GM20431 (cell line): Measurements from ENCODE around the gene SPDYE4.
"Not testable (repeated sequence)": the region's sequence is repeated elsewhere in the genome, so short reads cannot be mapped to it uniquely, and the experiment has no call there.

Experiments used
- in situ Hi-C: fragments of 300-500 bp; cut with MseI, MboI; formaldehyde crosslinking; loops from one replicate; pipeline ENCODE4 v1.15.0; 2020; ENCODE audit warnings: low sequenced_read_pairs; ENCODE audit not compliant: unreplicated experiment

Gene SPDYE4, protein sequence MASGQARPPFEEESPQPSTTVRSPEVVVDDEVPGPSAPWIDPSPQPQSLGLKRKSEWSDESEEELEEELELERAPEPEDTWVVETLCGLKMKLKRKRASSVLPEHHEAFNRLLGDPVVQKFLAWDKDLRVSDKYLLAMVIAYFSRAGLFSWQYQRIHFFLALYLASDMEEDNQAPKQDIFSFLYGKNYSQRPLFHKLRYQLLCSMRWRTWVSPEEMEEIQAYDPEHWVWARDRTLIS

DNA sequence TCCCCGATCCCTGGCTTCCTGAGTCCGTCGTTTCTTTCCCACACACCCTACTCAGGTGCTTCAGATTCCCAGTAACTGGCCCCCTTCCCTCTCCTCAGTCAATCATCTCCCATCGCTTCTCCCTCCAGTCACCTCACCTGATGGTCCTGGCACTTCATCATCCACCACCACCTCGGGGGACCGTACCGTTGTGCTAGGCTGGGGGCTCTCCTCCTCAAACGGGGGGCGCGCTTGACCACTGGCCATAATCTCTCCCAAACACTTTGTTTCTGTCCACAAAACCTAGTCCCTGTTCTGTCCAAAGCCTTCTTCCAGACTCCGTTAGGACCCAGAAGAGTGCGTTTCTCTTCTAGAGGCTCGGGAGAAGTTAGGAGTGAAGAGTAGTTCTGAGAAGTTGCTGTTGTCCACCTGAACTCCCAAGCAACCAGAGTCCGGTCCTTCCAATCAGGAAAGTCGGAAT is at the start of gene SPDYE4:
Gene SPDYE4 (minus strand): TSS at position 410 of the 460 bp plus-strand sequence. CDS start 164 bp downstream, at position 246.
- in situ Hi-C loops: no loop called here

DNA sequence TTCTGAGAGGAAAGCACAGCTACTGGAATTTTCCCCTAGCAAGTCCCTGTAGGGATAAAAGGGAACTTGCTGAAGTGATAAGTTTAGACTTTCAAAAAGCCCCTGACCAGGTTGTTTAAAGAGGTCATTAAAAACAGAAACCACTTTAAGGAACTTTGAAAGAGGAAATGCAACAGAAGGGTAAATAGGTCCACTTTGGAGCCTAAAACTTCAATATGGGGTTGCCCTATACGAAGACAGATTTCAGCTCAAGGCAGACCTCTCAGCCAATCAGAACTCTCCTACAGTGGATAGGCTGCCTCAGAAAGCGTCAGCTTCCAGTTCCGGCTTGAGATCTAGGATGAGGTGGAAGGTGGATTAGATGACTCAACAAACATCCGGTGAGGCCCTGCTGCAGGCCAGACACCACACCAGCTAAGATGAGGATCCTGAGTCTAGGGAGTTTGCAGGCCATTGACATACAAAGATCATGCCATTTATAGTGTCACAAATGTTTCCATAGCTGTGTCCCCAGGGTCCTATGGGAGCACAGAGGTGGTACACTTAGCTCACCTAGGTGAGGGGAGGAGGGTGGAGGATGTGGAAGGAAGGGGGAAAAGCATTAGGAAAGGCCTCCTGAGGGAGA is 48.7 kb upstream of the SPDYE4 start:
- in situ Hi-C loops: no loop called here

DNA sequence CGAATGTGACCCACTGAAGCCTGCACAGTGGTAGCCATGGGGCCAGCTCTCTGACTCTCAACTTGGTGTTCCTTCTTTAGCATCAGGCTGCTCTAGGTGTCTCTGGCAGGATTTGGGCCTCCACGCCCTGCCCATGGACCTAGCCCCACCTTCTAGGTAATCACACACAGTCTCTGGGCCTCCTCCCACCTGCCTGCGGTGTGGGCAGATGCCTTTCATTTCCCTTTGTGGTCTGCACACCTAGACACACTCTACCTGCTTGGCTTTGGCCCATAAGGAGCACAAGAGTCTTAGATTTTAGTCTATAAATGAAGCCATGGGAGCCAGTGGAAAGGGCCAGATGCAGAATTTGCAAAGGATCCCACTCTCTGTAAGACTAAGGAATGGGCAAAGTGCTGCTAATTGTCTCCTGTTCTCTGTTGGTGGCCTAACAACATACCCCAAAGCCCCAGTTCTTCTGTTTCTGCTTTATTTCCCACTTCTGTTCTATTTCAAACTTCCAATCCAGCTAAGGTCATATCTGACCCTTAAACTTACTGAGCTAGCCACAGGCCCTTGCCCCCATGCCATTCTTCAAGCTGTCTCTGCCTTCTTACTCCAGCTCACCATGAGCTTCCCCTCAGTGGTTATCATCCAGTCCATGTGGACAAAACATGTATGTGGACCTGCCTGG is 48.0 kb upstream of the SPDYE4 start:
- in situ Hi-C loops: no loop called here

DNA sequence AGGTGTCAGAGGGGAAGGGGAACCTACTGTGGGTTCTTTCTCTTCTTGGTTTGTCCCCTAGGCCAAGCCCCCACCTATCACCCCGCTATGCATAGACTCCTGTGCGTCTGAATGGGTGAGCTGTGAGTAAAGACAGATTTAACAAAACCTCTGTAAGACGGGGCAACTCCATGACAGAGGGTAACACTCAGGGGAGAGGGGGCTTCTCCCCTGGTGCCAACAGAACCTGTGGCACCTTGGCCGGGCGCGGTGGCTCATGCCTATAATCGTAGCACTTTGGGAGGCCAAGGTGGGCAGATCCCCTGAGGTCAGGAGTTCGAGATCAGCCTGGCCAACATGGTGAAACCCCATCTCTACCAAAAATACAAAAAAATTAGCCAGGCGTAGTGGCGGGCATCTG is 47.0 kb upstream of the SPDYE4 start:
- in situ Hi-C loops: not testable (repeated sequence)

DNA sequence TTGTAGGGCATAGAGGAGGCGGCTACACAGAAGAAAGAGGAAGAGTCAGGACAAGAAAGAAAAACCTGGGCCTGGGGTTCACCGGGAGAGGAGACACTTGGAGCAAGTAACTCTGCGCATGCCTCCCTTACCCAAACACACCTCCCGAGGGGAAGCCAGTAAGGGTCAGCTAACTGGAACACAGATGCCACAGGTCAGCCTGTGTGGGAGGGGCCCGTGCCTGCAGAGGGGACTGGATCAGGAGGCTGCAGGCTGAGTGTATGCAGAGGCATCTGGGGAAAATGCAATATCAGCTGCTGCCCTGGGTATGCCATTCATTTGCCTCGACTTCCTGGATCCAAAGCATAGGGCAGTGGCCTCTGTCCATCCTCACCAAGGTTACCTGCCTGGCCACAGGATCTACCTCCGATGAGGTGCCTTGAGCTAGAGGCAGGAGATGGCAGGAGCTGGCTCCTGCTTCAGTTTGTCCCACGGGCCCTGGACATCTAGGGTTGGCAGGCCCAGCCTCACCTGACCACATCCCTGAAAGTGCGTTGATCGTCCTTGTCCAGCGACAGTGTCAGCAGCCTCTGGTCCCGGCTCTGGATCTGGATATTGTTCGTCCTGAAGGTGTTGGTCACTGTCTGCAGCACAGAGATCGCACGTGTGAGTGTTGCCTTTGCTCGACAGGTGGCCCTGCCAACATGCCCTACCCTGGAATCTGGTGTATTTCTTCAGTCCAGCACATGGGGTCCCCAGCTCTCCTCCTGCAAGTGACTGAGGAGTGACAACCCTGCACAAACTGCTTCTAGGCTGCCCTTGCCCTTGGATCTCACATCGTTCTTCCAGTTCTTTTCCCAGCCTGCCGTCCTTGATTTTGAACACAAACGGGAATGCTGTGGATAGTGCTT is 45.4 kb upstream of the SPDYE4 start:
- in situ Hi-C loops: no loop called here

DNA sequence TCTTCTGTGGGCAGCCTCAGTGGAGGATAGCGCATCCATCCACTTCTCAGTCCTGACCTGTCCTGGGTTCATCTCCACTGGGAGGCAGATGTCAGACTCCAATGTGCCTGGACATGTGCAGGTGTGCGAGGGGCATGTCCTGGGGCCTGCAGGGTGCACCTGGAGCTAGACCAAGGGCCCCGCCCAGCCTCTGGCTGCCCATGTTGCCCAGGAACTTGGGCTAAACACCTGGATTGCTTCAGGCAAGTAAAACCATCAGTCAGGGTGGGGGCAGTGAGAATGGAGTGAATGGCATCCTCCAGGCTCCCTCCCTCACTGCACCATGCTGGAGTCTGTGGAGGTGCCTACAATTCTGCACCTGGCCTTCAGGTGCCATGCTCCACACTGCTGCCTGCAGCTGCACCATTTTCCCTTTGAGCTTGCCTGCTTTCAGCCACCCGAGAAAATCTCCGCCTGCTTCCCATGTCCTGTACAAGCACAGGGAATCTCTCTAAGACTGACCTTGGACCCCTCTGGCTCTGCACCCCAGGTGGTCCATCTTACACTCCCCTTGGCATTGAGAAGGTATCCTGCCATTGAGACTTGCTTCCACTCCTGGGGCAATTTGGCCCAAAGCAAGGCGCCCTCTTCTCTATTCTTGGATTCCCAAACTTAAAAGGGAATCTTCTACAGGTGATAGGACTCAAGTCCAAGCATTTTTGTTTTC is 42.9 kb upstream of the SPDYE4 start:
- in situ Hi-C loops: no loop called here

DNA sequence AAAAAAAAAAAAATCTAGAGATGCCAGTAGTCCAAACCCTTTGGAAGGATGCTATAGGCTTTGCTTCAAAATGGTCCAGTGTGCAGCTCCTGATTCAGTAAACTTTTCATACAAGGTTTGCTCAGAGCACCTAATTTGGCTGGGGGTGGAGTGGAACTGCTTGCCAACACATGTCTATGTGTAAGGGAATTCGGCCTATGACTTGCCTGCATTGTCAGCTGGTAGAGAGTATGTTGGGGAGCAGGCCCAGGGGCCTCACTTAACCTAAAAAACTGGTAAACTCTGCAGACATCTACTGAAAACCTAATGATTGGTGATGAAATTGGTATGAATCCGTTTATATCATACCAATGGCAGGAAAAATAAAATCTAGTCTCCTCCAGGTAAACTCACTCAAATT is 42.3 kb upstream of the SPDYE4 start:
- in situ Hi-C loops: no loop called here

DNA sequence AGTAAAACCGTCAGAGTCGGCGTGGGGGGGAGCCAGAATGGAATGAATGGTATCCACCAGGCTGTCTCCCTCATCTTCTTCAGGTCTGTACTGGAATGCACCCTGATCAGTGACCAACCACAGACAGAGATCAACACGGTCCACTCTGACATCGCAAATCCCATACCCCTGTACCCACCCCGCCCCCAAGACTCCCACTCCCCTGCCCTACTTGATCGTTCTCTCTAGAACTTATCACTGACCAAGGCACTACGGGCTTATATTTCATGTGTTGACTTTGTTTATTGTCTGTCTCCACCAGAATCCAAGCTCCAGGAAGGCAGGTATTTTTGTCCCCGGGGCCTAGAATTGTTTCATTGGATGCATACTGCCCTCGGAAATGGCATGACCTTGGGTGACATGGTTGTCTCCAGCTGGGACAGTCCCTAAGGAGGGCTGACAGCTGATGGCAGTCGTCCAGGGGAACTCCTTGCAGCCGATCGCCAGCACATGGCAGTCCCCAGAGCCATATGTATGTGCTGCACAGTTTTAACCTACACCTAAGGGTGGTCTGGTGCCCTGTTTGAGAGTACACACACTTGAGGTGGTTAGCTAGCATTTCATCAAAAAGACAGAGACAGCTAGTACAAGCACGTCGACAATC is 41.3 kb upstream of the SPDYE4 start:
- in situ Hi-C loops: no loop called here

DNA sequence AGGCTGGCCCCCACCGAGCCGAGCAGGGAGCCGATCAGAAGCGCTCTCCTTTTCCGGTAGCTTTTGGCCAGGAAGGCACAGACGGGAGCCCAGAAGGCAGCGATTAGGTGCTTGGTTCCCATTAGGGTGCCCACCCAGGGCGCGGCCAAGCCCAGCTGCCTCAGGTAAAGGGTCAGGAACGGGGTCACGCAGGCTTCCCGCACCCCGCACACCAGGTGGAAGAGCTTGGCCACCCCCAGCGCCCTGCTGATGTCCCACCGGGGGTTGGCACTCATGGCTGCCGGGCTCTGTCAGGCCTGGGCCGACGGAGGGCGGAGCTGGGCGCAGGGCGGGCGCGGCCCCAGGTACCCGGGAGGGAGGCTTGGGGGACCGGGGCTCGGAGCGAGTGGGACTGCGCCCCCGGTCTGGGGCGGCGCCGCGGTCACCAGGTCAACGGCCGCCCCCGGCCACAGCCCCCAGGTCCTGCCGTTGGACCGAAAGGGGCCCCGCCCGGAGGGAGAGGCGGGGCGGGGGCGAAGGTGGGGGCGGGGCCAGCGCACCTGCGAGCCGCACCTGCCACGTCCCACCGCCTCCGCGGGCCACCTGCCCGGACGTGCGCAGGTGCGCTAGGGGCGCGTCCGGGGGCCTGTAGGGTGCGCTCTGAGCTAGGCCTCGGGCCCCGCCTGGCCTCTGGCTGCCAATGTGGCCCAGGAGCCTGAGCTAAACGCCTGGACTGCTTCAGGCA is 40.7 kb upstream of the SPDYE4 start, which contains the start of gene MFSD6L:
Gene MFSD6L (minus strand): TSS at position 520 of the 724 bp plus-strand sequence. CDS start 245 bp downstream, at position 275.
- in situ Hi-C loops: no loop called here

DNA sequence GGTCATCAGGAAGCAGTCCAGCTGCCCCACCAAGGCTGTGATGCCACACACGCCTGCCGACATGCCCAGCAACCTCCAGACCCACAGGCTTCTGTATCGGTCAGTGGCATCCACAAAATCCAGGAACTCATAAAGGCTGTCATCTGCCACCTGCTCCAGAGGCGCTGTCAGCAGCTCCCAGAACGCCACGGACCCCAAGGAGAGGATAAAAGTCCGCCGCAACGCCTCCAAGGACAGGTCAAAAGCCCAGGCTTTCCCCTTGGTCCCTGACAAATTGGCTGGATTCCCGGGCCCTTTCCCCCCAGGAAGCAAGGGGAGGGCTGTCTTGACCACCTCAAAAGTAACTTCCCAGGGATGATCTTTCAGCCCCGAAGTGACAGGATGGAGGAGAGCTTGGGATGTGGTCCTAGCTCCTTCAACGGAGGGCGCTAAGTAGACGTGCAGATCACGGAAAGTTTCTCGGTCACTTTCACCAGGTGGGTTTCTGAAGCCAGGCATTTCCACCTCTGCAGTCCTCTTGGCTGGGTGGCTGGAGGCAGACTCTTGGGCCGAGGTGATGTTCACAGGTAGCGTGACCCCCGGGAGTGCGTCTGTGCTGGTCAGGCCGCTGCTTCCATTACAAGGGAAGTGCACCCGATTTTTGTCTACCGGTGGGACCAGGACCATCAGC is 40.0 kb upstream of the SPDYE4 start:
- in situ Hi-C loops: no loop called here

DNA sequence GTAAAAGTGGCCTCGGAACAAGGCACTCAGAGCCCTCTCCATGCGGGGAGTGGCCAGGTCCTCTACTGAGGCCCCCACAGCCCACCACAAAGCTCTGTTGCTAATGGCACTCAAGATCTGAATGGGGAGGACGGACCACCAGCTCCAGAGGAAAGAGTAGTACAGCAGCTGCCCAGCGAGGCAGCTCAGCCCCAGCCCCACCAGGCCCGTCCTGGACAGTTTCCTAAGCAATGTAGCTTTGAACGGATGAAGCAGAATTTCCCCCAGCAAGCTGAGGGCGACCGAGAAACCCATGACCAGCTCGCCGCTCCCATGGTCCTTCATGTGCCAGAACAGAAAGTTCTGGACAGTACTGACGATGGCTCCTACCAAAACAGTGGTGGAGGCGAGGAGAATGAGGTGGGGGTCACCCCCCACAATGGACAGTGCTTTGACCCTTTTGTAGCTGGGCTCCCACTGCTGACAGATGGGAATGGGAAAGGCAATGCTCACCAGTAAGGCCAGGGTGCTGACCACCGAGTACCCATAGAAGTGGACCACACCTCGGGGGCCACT is 39.4 kb upstream of the SPDYE4 start:
- in situ Hi-C loops: no loop called here

DNA sequence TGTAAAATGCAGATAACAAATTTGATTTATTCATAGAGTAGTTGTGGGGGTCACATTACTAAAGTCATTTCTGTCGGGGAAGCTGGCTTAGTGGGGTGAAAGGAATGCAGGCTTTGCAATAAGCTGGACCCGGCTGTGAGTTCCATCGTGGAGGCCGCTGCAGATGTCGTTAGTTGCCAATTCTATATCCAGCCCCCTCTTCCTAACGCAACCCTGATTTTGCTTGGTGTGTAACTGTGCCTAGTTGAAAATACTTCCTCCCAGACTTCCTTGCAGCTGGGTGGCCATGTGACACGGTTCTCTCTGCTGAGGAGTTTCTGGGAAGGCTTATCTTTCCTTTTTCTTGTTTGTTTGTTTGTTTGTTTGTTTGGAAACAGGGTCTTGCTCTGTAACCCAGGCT is 36.3 kb upstream of the SPDYE4 start:
- in situ Hi-C loops: no loop called here

DNA sequence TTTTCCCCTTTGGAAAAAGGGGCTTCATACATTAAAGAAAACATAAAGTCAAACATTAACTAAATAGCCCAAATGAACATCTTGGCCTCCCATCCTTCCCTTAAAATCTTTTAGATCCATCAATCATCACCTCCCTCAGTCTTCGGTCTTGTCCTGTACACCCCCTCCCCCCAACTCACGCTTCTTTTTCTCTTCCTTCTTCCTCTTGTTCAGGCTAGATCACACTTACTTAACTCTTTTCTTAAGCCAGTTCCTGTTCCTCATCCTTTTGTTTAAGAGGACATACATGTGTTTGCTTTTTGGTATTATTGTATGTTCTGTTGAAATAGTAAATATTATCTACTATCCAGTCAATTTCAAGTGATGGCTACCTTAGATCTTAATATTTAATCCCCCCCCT is 35.3 kb upstream of the SPDYE4 start:
- in situ Hi-C loops: no loop called here

DNA sequence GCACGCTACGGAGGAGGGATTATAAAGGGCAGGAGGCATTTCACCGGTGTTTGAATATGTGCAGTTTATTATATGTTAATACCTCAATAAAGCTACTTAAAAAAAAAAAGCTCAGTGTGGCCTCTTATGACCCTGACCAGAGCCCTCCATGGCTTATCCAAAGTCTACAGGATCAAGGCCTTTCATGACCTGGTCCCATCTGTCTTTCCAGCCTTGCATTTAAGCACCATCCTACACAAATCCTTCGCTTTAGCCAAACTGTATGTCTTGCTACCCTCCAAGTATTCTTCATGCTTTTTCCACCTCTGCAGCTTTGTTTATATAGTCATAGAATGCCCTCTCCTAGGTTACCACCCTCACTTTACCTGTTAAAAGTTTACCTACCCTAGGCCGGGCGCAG is 34.3 kb upstream of the SPDYE4 start:
- in situ Hi-C loops: no loop called here

DNA sequence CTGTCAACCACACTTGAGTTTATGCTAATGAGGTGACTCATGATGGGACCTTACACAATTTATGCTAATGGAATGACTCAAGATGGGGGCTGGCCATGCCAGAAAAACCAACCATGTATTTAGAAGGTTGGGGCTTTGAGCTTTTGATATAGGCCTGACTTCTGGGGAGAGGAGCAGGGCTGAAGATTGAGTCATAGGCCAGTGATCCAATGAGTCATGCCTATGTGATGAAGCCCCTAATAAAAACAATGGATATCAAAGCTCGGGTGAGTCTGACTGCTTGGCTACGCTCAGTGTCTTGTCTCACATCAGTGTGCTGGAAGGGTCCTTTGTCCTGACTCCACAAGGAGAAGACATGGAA is 33.5 kb upstream of the SPDYE4 start:
- in situ Hi-C loops: no loop called here

DNA sequence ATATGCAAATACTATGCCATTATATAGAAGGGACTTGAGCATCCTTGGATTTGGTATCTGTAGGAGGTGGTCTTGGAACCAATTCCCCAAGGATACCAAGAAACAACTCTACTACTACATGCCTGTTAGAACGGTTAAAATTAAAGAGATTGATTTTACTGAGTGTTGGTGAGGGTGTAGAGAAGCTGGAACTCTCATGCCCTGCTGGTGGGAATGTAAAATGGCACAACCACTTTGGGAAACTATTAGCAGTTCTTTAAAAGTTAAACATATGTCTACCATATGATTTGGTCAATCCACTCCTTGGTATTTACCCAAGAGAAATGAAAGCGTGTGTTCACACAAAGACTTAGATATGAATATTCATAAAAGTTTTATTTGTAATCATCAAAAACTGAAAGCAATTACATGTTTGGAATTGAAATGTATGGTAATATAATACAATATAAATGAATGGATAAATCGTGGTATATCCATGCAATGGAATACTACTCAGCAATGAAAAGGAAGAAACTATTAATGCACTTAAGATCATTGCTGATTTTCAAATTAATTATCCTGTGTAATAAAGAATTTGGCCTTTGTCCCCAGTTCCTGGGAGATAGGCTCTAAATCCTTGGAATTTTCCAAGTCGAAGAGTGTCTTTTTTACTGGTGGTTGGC is 33.0 kb upstream of the SPDYE4 start:
- in situ Hi-C loops: no loop called here

DNA sequence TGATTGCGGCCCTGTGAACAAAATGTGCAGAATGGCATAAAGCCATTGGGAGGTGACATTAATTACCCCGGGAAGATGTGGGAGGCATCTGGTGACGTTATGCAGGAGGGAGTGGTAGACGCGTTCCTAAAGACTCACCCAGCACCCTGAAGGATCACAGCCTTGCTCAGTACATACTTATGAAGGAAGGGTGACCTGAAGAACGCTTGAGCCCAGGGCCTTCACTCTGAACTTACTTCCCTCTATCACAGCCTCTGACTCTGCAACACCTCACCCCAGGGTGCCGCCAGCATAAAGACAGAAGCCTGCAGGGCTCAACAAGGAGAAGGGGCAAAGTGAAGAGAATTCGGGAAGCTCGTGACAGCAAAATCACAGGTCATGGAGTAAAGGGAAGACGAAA is 31.4 kb upstream of the SPDYE4 start:
- in situ Hi-C loops: no loop called here
